HPDE6-E6E7 (cell line): ENCODE results near the gene NATD1.

Source experiments
- DNase-seq: peaks from one replicate; pipeline ENCODE4 v3.0.0; 2011; ENCODE audit warnings: missing footprints; ENCODE audit errors: extremely low spot score

Gene NATD1

DNA sequence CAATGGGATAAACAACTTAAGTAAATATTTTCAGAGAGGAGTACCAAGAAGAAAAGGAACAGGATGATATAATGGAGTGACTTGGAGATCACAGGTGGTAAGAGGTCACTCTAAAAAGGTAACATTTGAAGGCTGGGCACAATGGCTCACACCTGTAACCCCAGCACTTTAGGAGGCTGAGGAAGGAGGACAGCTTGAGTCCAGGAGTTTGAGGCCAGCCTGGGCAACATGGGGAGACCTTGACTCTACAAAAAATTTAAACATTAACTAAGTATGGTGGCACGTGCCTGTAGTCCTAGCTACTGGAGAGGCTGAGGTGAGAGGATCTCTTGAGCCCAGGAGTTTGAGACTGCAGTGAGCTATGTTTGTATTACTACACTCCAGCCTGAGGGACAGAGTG lies 35.9 kb downstream of the NATD1 start:
- DNase-seq, result no peak

- DNase-seq, result peak; percentile 47
Observed at GRCh38 chr17:21215935-21216334, 37.3 kb downstream of the NATD1 start.

GRCh38 chr17:21214777-21215541 lies 38.3 kb downstream of the NATD1 start:
- peak; percentile 34 for DNase-seq

GRCh38 chr17:21214015-21214776 lies 39.0 kb downstream of the NATD1 start, which contains the start of gene TMEM11:
TMEM11 (minus strand) TSS chr17:21214161; CDS start chr17:21214152, 9 bp downstream.
- peak; percentile 91 for DNase-seq

DNA sequence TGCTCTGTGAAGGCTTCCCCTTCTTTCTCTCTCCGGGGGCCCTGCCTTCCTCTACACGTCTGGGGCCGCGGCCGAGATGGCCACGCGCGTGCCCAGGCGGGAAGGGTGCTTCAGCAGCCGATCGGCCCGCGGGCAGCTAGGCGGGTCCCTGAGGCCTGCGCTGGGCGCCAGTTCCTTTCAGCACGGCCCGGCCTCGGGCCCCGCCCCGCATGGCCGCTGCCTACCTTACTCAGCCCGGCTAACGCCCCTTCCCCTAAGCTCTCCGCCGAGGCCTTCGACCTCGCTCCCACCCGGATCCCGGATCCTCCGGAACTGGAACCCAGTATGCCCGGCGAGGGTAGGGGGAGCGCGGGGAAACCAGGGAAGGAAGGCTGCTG lies 39.6 kb downstream of the NATD1 start:
- DNase-seq, result peak; percentile 21

DNA sequence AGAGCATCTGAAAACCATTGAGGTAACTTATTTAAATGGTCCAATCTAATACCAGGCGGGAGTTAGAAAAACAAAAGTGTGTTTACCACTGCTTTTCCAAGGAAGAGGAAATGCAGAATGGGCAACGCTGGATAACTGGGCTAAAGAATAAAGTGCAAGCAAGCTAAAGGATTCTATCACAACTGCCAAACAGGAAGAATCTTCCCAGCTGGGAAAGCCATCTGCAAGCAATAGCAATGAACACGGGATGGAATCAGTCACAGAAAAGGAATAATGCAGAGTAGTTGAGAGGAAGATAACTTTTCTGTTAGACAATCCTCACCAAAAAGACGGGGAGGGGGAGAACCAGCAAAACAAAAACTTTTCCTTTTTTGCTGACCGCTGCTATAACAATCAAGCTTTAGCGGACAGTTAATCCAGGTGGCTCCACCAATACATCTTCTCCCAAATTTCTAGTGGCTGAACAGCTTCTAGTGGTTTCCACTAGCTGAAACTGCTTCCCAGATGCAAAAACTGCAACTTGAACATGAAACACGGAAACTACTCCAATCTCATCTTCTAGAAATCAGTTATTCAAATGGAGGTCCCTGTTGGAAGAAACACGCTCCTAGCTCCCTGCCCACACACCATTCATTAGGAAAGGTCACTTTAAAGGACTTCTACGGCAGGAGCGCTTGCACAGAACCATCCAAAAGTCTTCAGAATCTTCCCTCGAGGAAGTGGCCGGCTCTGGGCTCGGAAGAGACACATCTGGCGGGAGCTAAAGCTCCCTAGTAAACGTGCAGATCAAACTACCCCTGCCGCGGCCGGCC lies 40.2 kb downstream of the NATD1 start:
- DNase-seq, result no peak

- no peak for DNase-seq
Observed at GRCh38 chr17:21211825-21212479, 41.3 kb downstream of the NATD1 start.

- DNase-seq, result no peak
Observed at GRCh38 chr17:21210411-21211076, 42.7 kb downstream of the NATD1 start.

GRCh38 chr17:21209511-21210175 lies 43.6 kb downstream of the NATD1 start:
- no peak for DNase-seq

GRCh38 chr17:21208352-21208751 lies 44.9 kb downstream of the NATD1 start:
- no peak for DNase-seq

DNA sequence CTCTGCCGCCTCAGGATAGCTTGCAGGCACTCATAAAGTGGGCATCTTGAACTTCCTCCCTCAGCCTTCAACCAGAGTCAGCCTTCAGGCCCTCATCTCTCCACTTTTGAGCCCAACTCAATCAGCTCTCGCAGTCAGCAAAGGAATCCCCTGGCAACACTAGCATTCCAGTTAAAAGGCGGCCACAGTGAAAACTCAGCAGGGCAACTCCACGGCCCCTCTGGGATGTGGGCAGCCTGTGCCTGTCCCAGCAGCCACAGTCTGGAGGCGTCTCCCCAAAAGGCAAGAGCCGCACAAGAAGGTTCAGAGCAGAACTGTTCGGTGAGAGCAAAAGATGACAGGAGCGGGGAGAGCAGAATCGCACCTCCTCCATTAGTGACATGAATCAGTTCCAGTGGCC lies 48.3 kb downstream of the NATD1 start:
- no peak for DNase-seq

GRCh38 chr17:21202512-21202911 lies 50.7 kb downstream of the NATD1 start:
- DNase-seq, result no peak

- no peak for DNase-seq
Observed at GRCh38 chr17:21201874-21202273, 51.3 kb downstream of the NATD1 start.

DNA sequence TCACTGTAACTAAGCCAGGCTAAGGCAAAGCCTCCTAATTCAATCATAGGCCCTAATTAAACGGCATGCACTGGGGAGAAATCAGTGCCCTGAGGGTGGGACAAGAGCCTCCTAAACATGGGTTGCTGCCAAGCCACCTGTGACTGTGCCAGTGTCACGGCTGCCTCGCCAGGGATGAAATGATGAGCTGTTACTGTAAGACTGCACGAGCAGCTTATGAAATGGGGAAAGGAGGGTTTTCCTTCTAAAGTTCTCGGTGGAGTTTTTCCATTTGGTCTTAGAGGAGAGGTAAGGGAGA lies 52.0 kb downstream of the NATD1 start:
- DNase-seq, result no peak

- DNase-seq, result no peak
Observed at GRCh38 chr17:21200590-21201297, 52.5 kb downstream of the NATD1 start.

DNA sequence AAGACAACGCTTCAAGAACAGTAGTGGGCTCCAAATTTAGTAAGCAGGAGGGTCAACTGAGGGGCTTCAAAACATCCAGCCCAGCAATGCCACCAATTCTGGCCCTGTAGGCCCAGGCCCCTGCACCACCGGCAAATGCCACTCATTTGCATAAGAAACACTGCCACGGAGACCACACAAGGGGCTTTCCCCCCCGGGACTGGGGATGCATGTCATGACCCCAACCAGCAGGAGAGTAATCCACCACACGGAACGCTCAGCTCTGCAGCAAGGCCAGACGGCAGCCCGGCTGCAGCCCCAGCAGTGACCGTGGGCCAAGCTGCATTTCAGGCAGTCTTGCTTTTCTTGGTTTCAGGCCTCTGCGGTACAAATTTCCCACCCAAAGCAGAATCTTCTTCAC lies 53.4 kb downstream of the NATD1 start:
- DNase-seq, result no peak

DNA sequence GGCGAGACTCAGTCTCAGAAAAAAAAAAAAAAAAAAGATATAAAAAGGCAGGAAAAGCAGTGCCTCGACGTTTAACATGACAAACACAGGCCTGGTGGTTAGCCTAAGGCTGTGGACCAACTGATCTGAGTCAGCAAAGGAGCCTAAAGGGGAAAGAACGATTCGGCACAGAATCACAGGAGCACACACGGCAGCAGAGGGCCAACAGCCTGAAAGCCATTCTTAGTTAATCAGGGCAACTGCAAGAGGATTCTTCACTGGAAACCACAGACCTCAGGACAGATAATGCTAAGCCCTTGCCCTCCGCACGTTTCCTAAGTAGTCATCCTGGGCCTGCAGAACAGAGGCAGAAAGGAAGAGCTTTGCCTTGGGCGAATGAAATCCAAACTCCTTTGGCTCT lies 53.9 kb downstream of the NATD1 start:
- no peak for DNase-seq

DNA sequence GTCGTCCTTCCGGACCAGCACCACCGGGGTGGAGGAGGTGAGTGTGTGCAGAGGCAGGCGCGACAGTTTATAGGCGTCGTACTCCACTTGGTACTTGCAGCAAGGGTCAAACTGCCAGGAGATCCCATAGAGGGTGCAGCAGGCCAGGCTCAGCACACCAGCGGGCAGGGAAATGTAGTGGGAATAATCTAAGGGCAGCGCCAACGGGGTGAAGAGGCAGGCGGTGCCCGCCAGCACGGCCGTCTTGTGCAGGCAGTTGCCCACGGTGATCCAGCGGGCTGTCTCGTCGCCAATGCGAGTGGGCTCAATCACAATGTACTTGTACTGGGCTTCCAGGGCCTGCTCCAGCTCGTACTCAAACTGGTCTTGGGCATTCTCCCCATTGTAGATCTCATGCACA lies 54.8 kb downstream of the NATD1 start:
- DNase-seq, result no peak

DNA sequence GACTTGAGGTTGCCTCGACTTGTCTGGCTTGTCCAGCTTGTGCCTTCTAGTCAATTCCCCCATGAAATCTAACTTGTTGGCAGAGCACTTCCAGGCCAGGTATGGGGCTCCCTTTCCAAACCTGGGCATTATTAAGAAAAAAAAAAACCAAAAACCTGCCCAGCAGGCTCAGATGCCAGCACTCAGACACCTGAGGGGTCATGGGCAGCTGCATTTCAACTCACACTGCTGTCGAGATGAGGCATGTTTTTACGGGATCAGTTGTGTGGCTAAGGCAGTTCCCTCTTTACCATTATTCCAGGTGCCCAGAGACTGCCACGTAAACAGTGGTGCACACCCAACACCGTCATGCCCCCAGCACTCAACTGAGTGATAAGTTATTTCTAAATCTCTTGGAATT lies 57.1 kb downstream of the NATD1 start:
- DNase-seq, result no peak

- DNase-seq, result no peak
Observed at GRCh38 chr17:21194703-21195102, 58.5 kb downstream of the NATD1 start.
